ENCODE measurements around the gene KYAT1.

- TF ChIP-seq CTCF (IDR thresholded peaks at IDR 0.05) (no peak), POLR2A (IDR thresholded peaks at IDR 0.05) (no peak)
These were observed 41.2 kb downstream of the KYAT1 start for GRCh38 chr9:128840524-128840923.
